ENCODE results near the gene NSF.

DNA sequence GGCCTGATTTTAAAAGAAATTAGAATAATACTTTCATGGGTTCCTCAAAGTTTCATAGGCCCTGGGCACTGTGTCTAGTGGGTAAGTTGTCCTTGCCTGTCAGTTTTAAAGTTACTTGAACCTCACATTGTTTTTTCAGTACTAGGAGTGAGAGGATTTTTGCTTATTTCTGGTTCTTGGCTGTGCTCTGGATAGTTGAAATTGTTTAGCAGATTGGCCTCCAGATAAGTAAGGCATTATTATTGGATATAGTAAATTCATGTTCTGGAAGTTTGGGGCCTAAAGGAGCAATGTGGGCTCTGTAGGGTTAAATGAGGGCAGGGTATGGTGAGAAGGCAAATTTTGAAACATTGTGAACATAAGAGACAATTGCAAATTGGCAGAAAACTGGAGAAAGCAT is 149.5 kb downstream of the NSF start:
- TF ChIP-seq EZH2 (IDR thresholded peaks at IDR 0.05): no peak
- no peak for TF ChIP-seq POLR2AphosphoS5 (IDR thresholded peaks at IDR 0.05; ENCODE audit: borderline replicate concordance, low read depth, low read length)
- TF ChIP-seq FOXP2 (optimal IDR thresholded peaks at IDR 0.05; ENCODE audit: control extremely low read depth, extremely low read length, insufficient read depth): no peak

All from SK-N-MC (cell line).